GM10266 (cell line): Measurements from ENCODE around the gene ENO1.
"Not testable (repeated sequence)": the region's sequence is repeated elsewhere in the genome, so short reads cannot be mapped to it uniquely, and the experiment has no call there.

ENCODE experiments used
- DNase-seq: peaks from one replicate; pipeline ENCODE4 v3.0.0; 2012; ENCODE audit errors: extremely low spot score
- CTCF ChIP-seq: IDR thresholded peaks from 2 replicates; pipeline ENCODE4 v1.5.1; 2012; ENCODE audit warnings: mild to moderate bottlenecking, low read depth; ENCODE audit not compliant: control insufficient read depth, insufficient read depth; ENCODE audit errors: missing control alignments

The ENO1 gene

GRCh38 chr1:8905582-8906191, 27.2 kb upstream of the ENO1 start:
- TF ChIP-seq CTCF, result no peak
- no peak for DNase-seq

- no peak for DNase-seq
- TF ChIP-seq CTCF, result no peak
Measured at GRCh38 chr1:8903908-8904650, 25.6 kb upstream of the ENO1 start.

GRCh38 chr1:8903410-8903809, 24.9 kb upstream of the ENO1 start:
- DNase-seq, result no peak
- no peak for TF ChIP-seq CTCF

GRCh38 chr1:8902765-8903164, 24.3 kb upstream of the ENO1 start:
- no peak for DNase-seq
- TF ChIP-seq CTCF, result no peak

- DNase-seq, result not testable (repeated sequence)
Measured at GRCh38 chr1:8900684-8901083, 22.2 kb upstream of the ENO1 start.

- no peak for TF ChIP-seq CTCF
- no peak for DNase-seq
Measured at GRCh38 chr1:8899046-8899445, 20.6 kb upstream of the ENO1 start.

- not testable (repeated sequence) for DNase-seq
Measured at GRCh38 chr1:8898418-8898817, 19.9 kb upstream of the ENO1 start.

- not testable (repeated sequence) for DNase-seq
Measured at GRCh38 chr1:8897505-8897904, 19.0 kb upstream of the ENO1 start.

GRCh38 chr1:8896775-8897174, 18.3 kb upstream of the ENO1 start:
- not testable (repeated sequence) for DNase-seq

- no peak for DNase-seq
- no peak for TF ChIP-seq CTCF
Measured at GRCh38 chr1:8892026-8892425, 13.5 kb upstream of the ENO1 start.
